Neural cell (in vitro differentiated cells): ENCODE data around the gene CDH16. TPM values are rescaled to one million over a fixed set of nuclear protein-coding genes. Genes with fewer than 3 reads are reported as not detected.

Experiments used
- H2AFZ ChIP-seq: fragments of 200-600, 300-800 bp; sonication (generic), shearing (Covaris generic); 2 replicates; pipeline ENCODE4 v1.6.0; 2014; ENCODE audit warnings: low read depth, mild to moderate bottlenecking, antibody characterized with exemption, low read length, moderate library complexity
- H3F3A ChIP-seq: fragments of 200-600 bp; shearing (Covaris generic); 2 replicates; pipeline ENCODE4 v1.6.1; 2016; ENCODE audit warnings: mild to moderate bottlenecking, moderate library complexity, mixed read lengths, antibody characterized with exemption, low read length; ENCODE audit not compliant: insufficient read depth, poor library complexity, severe bottlenecking
- H3K27ac ChIP-seq: fragments of 200-600, 300-800 bp; sonication (generic), shearing (Covaris generic); 2 replicates; pipeline ENCODE4 v1.5.1; 2014; ENCODE audit warnings: mild to moderate bottlenecking, low read length, moderate library complexity
- H3K27me3 ChIP-seq: fragments of 300-800, 200-600 bp; sonication (generic), shearing (Covaris generic); 2 replicates; pipeline ENCODE4 v1.6.0; 2014; ENCODE audit warnings: mild to moderate bottlenecking, low read depth, low read length, moderate library complexity; ENCODE audit not compliant: insufficient read depth
- H3K36me3 ChIP-seq: fragments of 300-800, 200-600 bp; sonication (generic), shearing (Covaris generic); 2 replicates; pipeline ENCODE4 v1.5.1; 2014; ENCODE audit warnings: mild to moderate bottlenecking, antibody characterized with exemption, low read length, moderate library complexity; ENCODE audit not compliant: insufficient read depth
- H3K4me2 ChIP-seq: fragments of 300-800, 200-600 bp; sonication (generic), shearing (Covaris generic); 2 replicates; pipeline ENCODE4 v1.6.0; 2014; ENCODE audit warnings: mild to moderate bottlenecking, low read length
- H3K4me3 ChIP-seq: fragments of 300-800, 200-600 bp; sonication (generic), shearing (Covaris generic); 2 replicates; pipeline ENCODE4 v1.5.1; 2014; ENCODE audit warnings: mild to moderate bottlenecking, low read length, moderate library complexity
- H3K79me2 ChIP-seq: fragments of 200-600 bp; shearing (Covaris generic); replicated peaks from 2 replicates; pipeline ENCODE4 v1.6.0; 2014; ENCODE audit warnings: mild to moderate bottlenecking, low read length, moderate library complexity; ENCODE audit not compliant: insufficient read depth
- H3K9ac ChIP-seq: fragments of 300-800, 200-600 bp; sonication (generic), shearing (Covaris generic); 2 replicates; pipeline ENCODE4 v1.6.1; 2016; ENCODE audit warnings: mild to moderate bottlenecking, low read length, mixed read lengths
- H3K9me2 ChIP-seq: fragments of 200-600 bp; shearing (Covaris generic); 2 replicates; pipeline ENCODE4 v1.6.1; 2016; ENCODE audit warnings: mild to moderate bottlenecking, low read length, mixed read lengths; ENCODE audit not compliant: insufficient read depth
- H3K9me3 ChIP-seq: fragments of 200-600, 300-800 bp; sonication (generic), shearing (Covaris generic); 2 replicates; pipeline ENCODE4 v1.6.1; 2016; ENCODE audit warnings: mild to moderate bottlenecking, mixed run types, low read length, moderate library complexity, mixed read lengths
- H4K20me1 ChIP-seq: fragments of 200-600 bp; shearing (Covaris generic); 2 replicates; pipeline ENCODE4 v1.6.1; 2016; ENCODE audit warnings: mild to moderate bottlenecking, mixed run types; ENCODE audit not compliant: insufficient read depth
- EP300 ChIP-seq: fragments of 450-650 bp; conservative IDR thresholded peaks from 2 replicates; pipeline ENCODE4 v1.6.1; 2014; ENCODE audit warnings: antibody characterized with exemption, mild to moderate bottlenecking, moderate library complexity; ENCODE audit not compliant: poor library complexity, severe bottlenecking
- EZH2 ChIP-seq: fragments of 200-600, 300-800 bp; shearing (Covaris generic), sonication (generic); IDR thresholded peaks from 2 replicates; pipeline ENCODE4 v1.6.1; 2014; ENCODE audit warnings: antibody characterized with exemption, low read length, borderline replicate concordance, mild to moderate bottlenecking; ENCODE audit not compliant: insufficient read depth, poor library complexity, severe bottlenecking
- MXI1 ChIP-seq: fragments of 450-650 bp; conservative IDR thresholded peaks from 2 replicates; pipeline ENCODE4 v1.6.1; 2014; ENCODE audit warnings: antibody characterized with exemption, mild to moderate bottlenecking; ENCODE audit not compliant: poor library complexity, severe bottlenecking
- POLR2AphosphoS5 ChIP-seq: IDR thresholded peaks from 2 replicates; pipeline ENCODE4 v1.6.1; 2012
- RAD21 ChIP-seq: fragments of 450-650 bp; conservative IDR thresholded peaks from 2 replicates; pipeline ENCODE4 v1.6.1; 2014; ENCODE audit warnings: antibody characterized with exemption, mild to moderate bottlenecking, moderate library complexity
- SMC3 ChIP-seq: fragments of 450-650 bp; conservative IDR thresholded peaks from 2 replicates; pipeline ENCODE4 v1.6.1; 2014; ENCODE audit warnings: antibody characterized with exemption, mild to moderate bottlenecking, moderate library complexity; ENCODE audit not compliant: poor library complexity
- TAF1 ChIP-seq: IDR thresholded peaks from 2 replicates; pipeline ENCODE4 v1.6.1; 2012; ENCODE audit warnings: low read depth
- polyA plus RNA-seq: library from polyadenylated mRNA; depleted of rRNA; stranded (reverse); fragments of >200 nt; gene quantifications from 2 replicates; pipeline ENCODE4 v1.2.3, GENCODE V29; 2014
- TF ChIP-seq, protein P1 (sequence below): IDR thresholded peaks from 2 replicates; pipeline ENCODE4 v1.6.1; 2012; ENCODE audit warnings: borderline replicate concordance
- TF ChIP-seq, protein P2 (sequence below): fragments of 450-650 bp; IDR thresholded peaks from 2 replicates; pipeline ENCODE4 v1.5.1; 2014; ENCODE audit warnings: antibody characterized with exemption, mild to moderate bottlenecking, moderate library complexity; ENCODE audit not compliant: poor library complexity, severe bottlenecking

Gene CDH16
- polyA plus RNA-seq, 1 donor from 2014 or later = not detected

DNA sequence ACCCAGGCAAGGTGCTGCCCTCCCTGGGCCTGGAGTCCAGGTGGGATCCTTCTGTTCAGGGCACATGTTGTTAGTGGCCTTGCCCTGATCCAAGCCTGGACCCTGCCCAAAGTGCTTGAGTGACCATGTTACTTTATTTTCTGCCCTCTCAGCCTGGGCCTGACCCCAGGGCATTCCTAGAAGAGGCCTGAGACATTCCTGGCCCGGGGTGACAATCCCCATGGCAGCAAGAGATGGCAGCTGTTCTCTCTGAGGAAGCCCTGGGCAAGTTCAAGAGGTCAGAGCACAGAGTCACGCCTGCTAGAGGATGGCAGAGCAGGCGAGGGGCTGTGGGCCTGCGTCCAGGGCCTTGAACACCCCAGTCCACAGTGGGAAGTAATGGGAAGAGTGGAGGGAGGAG lies 5.0 kb downstream of the CDH16 start:
- TF ChIP-seq RAD21 (no peak), SMC3 (no peak), TAF1 (no peak), EP300 (no peak), MXI1 (no peak), EZH2 (no peak), POLR2AphosphoS5 (no peak)
- TF ChIP-seq, protein P1, sequence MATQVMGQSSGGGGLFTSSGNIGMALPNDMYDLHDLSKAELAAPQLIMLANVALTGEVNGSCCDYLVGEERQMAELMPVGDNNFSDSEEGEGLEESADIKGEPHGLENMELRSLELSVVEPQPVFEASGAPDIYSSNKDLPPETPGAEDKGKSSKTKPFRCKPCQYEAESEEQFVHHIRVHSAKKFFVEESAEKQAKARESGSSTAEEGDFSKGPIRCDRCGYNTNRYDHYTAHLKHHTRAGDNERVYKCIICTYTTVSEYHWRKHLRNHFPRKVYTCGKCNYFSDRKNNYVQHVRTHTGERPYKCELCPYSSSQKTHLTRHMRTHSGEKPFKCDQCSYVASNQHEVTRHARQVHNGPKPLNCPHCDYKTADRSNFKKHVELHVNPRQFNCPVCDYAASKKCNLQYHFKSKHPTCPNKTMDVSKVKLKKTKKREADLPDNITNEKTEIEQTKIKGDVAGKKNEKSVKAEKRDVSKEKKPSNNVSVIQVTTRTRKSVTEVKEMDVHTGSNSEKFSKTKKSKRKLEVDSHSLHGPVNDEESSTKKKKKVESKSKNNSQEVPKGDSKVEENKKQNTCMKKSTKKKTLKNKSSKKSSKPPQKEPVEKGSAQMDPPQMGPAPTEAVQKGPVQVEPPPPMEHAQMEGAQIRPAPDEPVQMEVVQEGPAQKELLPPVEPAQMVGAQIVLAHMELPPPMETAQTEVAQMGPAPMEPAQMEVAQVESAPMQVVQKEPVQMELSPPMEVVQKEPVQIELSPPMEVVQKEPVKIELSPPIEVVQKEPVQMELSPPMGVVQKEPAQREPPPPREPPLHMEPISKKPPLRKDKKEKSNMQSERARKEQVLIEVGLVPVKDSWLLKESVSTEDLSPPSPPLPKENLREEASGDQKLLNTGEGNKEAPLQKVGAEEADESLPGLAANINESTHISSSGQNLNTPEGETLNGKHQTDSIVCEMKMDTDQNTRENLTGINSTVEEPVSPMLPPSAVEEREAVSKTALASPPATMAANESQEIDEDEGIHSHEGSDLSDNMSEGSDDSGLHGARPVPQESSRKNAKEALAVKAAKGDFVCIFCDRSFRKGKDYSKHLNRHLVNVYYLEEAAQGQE = no peak
- TF ChIP-seq, protein P2, sequence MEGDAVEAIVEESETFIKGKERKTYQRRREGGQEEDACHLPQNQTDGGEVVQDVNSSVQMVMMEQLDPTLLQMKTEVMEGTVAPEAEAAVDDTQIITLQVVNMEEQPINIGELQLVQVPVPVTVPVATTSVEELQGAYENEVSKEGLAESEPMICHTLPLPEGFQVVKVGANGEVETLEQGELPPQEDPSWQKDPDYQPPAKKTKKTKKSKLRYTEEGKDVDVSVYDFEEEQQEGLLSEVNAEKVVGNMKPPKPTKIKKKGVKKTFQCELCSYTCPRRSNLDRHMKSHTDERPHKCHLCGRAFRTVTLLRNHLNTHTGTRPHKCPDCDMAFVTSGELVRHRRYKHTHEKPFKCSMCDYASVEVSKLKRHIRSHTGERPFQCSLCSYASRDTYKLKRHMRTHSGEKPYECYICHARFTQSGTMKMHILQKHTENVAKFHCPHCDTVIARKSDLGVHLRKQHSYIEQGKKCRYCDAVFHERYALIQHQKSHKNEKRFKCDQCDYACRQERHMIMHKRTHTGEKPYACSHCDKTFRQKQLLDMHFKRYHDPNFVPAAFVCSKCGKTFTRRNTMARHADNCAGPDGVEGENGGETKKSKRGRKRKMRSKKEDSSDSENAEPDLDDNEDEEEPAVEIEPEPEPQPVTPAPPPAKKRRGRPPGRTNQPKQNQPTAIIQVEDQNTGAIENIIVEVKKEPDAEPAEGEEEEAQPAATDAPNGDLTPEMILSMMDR = no peak
- no peak overlapping the region for H3K4me3 ChIP-seq
- no peak overlapping the region for H3K9ac ChIP-seq
- H2AFZ ChIP-seq = no peak overlapping the region
- H3K9me3 ChIP-seq = no peaks in the 10 kb centered on the region
- H4K20me1 ChIP-seq = no peaks in the 10 kb centered on the region
- H3K27ac ChIP-seq = no peak overlapping the region
- H3F3A ChIP-seq = no peaks in the 10 kb centered on the region
- no peaks in the 10 kb centered on the region for H3K9me2 ChIP-seq
- no peaks in the 10 kb centered on the region for H3K79me2 ChIP-seq
- H3K36me3 ChIP-seq = no peaks in the 10 kb centered on the region
- H3K4me2 ChIP-seq = no peak overlapping the region
- no peaks in the 10 kb centered on the region for H3K27me3 ChIP-seq

DNA sequence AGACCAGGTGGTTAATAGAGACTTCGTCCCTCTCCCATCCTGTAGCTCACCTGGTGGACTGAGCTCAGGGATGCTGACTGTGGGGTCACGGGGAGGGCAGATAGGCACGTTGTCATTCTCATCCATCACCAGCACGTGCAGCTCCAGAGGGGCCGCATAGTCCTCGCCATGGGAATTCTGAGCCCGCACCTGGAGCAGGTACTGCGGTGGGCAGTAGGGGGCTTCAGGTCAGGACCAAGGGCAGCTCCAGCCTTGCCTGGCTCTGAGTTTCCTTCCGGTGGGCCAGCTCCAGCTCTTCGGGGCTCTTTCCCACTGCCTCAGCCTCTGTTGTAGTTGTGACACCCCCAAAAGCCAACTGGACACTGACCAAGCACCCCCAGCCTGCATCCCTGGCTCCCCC lies 5.6 kb downstream of the CDH16 start:
- no peak overlapping the region for H3K27ac ChIP-seq
- no peaks in the 10 kb centered on the region for H3K9me2 ChIP-seq
- TF ChIP-seq EP300 (no peak), EZH2 (no peak), POLR2AphosphoS5 (no peak), MXI1 (no peak)
- TF ChIP-seq, protein P2 = no peak
- H3K36me3 ChIP-seq = no peaks in the 10 kb centered on the region
- H3K9me3 ChIP-seq = no peaks in the 10 kb centered on the region
- no peaks in the 10 kb centered on the region for H3K79me2 ChIP-seq
- no peak overlapping the region for H3K4me3 ChIP-seq
- H2AFZ ChIP-seq = no peak overlapping the region
- H3K9ac ChIP-seq = no peak overlapping the region
- no peaks in the 10 kb centered on the region for H4K20me1 ChIP-seq
- H3K4me2 ChIP-seq = no peak overlapping the region
- no peaks in the 10 kb centered on the region for H3K27me3 ChIP-seq
- H3F3A ChIP-seq = no peaks in the 10 kb centered on the region
